K562 (cell line): Measurements from ENCODE around the gene KCNH2.

Experiments used
- BHLHE40 ChIP-seq: IDR thresholded peaks from 2 replicates; pipeline ENCODE4 v1.6.1; 2011; ENCODE audit warnings: low read length, improper control_type of control experiment
- CTCF ChIP-seq, 3 experiments: IDR thresholded peaks in 2 of 3; conservative IDR thresholded peaks in 1 of 3; 2 replicates each; pipeline ENCODE4 v1.5.1; 2011 to 2012; ENCODE audit warnings: low read length in 3 of 3, mild to moderate bottlenecking in 3 of 3, control low read depth in 2 of 3, improper control_type of control experiment in 1 of 3, inconsistent platforms in 1 of 3, low read depth in 1 of 3, mixed read lengths in 1 of 3, moderate library complexity in 1 of 3; ENCODE audit not compliant: insufficient read depth in 2 of 3
- ELF4 ChIP-seq: fragments of 450-650 bp; formaldehyde crosslinking; IDR thresholded peaks from 2 replicates; pipeline ENCODE4 v1.4.0; 2022; ENCODE audit warnings: missing genetic modification characterization
- KDM2B ChIP-seq: fragments of 250-450 bp; sonication (Bioruptor Pico); IDR thresholded peaks from 2 replicates; pipeline ENCODE4 v1.8.0; 2021; ENCODE audit warnings: mild to moderate bottlenecking, moderate library complexity
- PRPF4 ChIP-seq: fragments of 200-400 bp; formaldehyde crosslinking; IDR thresholded peaks from one replicate; pipeline ENCODE4 v1.6.1; 2017; ENCODE audit warnings: low read length, low read depth, mild to moderate bottlenecking; ENCODE audit not compliant: insufficient read depth, poor library complexity, severe bottlenecking
- USF1 ChIP-seq: sonication (generic); formaldehyde crosslinking; IDR thresholded peaks from 2 replicates; pipeline ENCODE4 v1.9.0; 2022; ENCODE audit warnings: mild to moderate bottlenecking, missing genetic modification reagents
- ZNF280A ChIP-seq: fragments of 450-650 bp; IDR thresholded peaks from 2 replicates; pipeline ENCODE4 v1.6.1; 2018; ENCODE audit warnings: mild to moderate bottlenecking, low read depth; ENCODE audit not compliant: partially characterized antibody

- TF ChIP-seq CTCF (IDR thresholded peaks at IDR 0.05 in 2 of 3, conservative IDR thresholded peaks at IDR 0.05 in 1 of 3; ENCODE audit: insufficient read depth in 2 of 3, low read depth in 1 of 3, low read length in 3 of 3) = peak; percentile 92 to 96 (median 95)
- TF ChIP-seq ZNF280A = no peak
- TF ChIP-seq BHLHE40 = 0 out of 2 replicates have a peak, but pooled peaks have one; percentile 39
- TF ChIP-seq PRPF4 = no peak
- TF ChIP-seq ELF4 = no peak
- TF ChIP-seq KDM2B (CRISPR knock-in tag) = no peak
- TF ChIP-seq USF1 = no peak
Measured at GRCh38 chr7:150986099-150986512, 8.0 kb upstream of the KCNH2 start.
